Activated T-helper 2 cell treated with anti-CD3 and anti-CD28 coated beads, Interferon-gamma antibody, Interleukin-2, Interleukin-4, amounts not matched to agents 10 μg/mL and 5 μg/mL and 100 μg/mL, durations not matched to agents 14 hours and 24 hours and 36 hours (primary cell): ENCODE data around the gene GRID1. TPM values are rescaled to one million over a fixed set of nuclear protein-coding genes. Genes with fewer than 3 reads are reported as not detected.

Experiments
- DNase-seq: peaks from one replicate; pipeline ENCODE4 v3.0.0; 2021; ENCODE audit warnings: low spot score
- H3K27ac Mint-ChIP-seq: one replicate; pipeline ENCODE4 v1.8.0; 2021; ENCODE audit warnings: mixed read lengths
- H3K27me3 Mint-ChIP-seq: one replicate; pipeline ENCODE4 v1.8.0; 2021; ENCODE audit warnings: low read depth, mixed read lengths
- H3K36me3 Mint-ChIP-seq: one replicate; pipeline ENCODE4 v1.8.0; 2021; ENCODE audit warnings: low read depth, mixed read lengths
- H3K4me1 Mint-ChIP-seq: one replicate; pipeline ENCODE4 v1.8.0; 2021; ENCODE audit warnings: low read depth, mixed read lengths
- H3K4me3 Mint-ChIP-seq: one replicate; pipeline ENCODE4 v1.8.0; 2021; ENCODE audit warnings: low read depth, mild to moderate bottlenecking, moderate library complexity, mixed read lengths
- H3K9me3 Mint-ChIP-seq: one replicate; pipeline ENCODE4 v1.8.0; 2021; ENCODE audit warnings: mixed read lengths
- intact Hi-C: fragments of 100-400 bp; cut with micrococcal nuclease; formaldehyde crosslinking; loops from one replicate; pipeline ENCODE4 v1.15.1; 2023
- total RNA-seq: library from RNA; stranded (reverse); gene quantifications from 2 replicates; pipeline ENCODE4 v1.2.3, GENCODE V29; 2022

Gene GRID1
- total RNA-seq, 1 donor from 2014 or later = not detected

GRCh38 chr10:86315549-86315942 is 51.0 kb downstream of the GRID1 start:
- Mint-ChIP-seq H3K9me3 (no peaks in the 10 kb centered on the region), H3K4me3 (no peak overlapping the region), H3K27ac (no peak overlapping the region), H3K27me3 (no peaks in the 10 kb centered on the region), H3K4me1 (no peaks in the 10 kb centered on the region), H3K36me3 (no peaks in the 10 kb centered on the region)
- no peak for DNase-seq
- intact Hi-C loops = no loop called here

- Mint-ChIP-seq H3K27me3 (no peaks in the 10 kb centered on the region), H3K36me3 (no peaks in the 10 kb centered on the region), H3K4me3 (no peak overlapping the region), H3K27ac (no peak overlapping the region), H3K4me1 (no peaks in the 10 kb centered on the region), H3K9me3 (no peaks in the 10 kb centered on the region)
- intact Hi-C loops = no loop called here
- no peak for DNase-seq
Measured at GRCh38 chr10:86314616-86315548, 51.7 kb downstream of the GRID1 start.

- Mint-ChIP-seq H3K36me3 (no peaks in the 10 kb centered on the region), H3K27ac (no peak overlapping the region), H3K27me3 (no peaks in the 10 kb centered on the region), H3K9me3 (no peaks in the 10 kb centered on the region), H3K4me1 (no peaks in the 10 kb centered on the region), H3K4me3 (no peak overlapping the region)
- intact Hi-C loops = no loop called here
- DNase-seq = no peak
Measured at GRCh38 chr10:86313621-86314041, 53.0 kb downstream of the GRID1 start.

GRCh38 chr10:86312701-86313270 is 53.8 kb downstream of the GRID1 start:
- Mint-ChIP-seq H3K9me3 (no peaks in the 10 kb centered on the region), H3K27ac (no peak overlapping the region), H3K27me3 (no peaks in the 10 kb centered on the region), H3K4me1 (no peaks in the 10 kb centered on the region), H3K4me3 (no peak overlapping the region), H3K36me3 (no peaks in the 10 kb centered on the region)
- intact Hi-C loops = no loop called here
- DNase-seq = no peak

- intact Hi-C loops = no loop called here
- no peaks in the 10 kb centered on the region for H3K27me3 Mint-ChIP-seq
- H3K36me3 Mint-ChIP-seq = no peaks in the 10 kb centered on the region
- H3K27ac Mint-ChIP-seq = no peak overlapping the region
- no peak for DNase-seq
- no peaks in the 10 kb centered on the region for H3K4me1 Mint-ChIP-seq
- no peak overlapping the region for H3K4me3 Mint-ChIP-seq
- H3K9me3 Mint-ChIP-seq = no peaks in the 10 kb centered on the region
Measured at GRCh38 chr10:86311906-86312305, 54.7 kb downstream of the GRID1 start.

GRCh38 chr10:86311190-86311589 is 55.4 kb downstream of the GRID1 start:
- H3K4me1 Mint-ChIP-seq = no peaks in the 10 kb centered on the region
- no peak overlapping the region for H3K4me3 Mint-ChIP-seq
- no peak overlapping the region for H3K27ac Mint-ChIP-seq
- no peaks in the 10 kb centered on the region for H3K27me3 Mint-ChIP-seq
- H3K9me3 Mint-ChIP-seq = no peaks in the 10 kb centered on the region
- intact Hi-C loops = no loop called here
- no peaks in the 10 kb centered on the region for H3K36me3 Mint-ChIP-seq
- no peak for DNase-seq

GRCh38 chr10:86310702-86311101 is 55.9 kb downstream of the GRID1 start:
- intact Hi-C loops = no loop called here
- H3K9me3 Mint-ChIP-seq = no peaks in the 10 kb centered on the region
- H3K27me3 Mint-ChIP-seq = no peaks in the 10 kb centered on the region

GRCh38 chr10:86310291-86310690 is 56.3 kb downstream of the GRID1 start:
- H3K27me3 Mint-ChIP-seq = no peaks in the 10 kb centered on the region
- no peaks in the 10 kb centered on the region for H3K4me1 Mint-ChIP-seq
- intact Hi-C loops = no loop called here
- no peaks in the 10 kb centered on the region for H3K9me3 Mint-ChIP-seq
- DNase-seq = no peak
- H3K4me3 Mint-ChIP-seq = no peak overlapping the region
- H3K36me3 Mint-ChIP-seq = no peaks in the 10 kb centered on the region
- no peak overlapping the region for H3K27ac Mint-ChIP-seq

More at GRCh38 chr10:86310702-86311101, 55.9 kb downstream of the GRID1 start:
- Mint-ChIP-seq H3K36me3 (no peaks in the 10 kb centered on the region), H3K27ac (no peak overlapping the region), H3K4me1 (no peaks in the 10 kb centered on the region), H3K4me3 (no peak overlapping the region)
- DNase-seq = no peak

GRCh38 chr10:86308056-86308455 is 58.5 kb downstream of the GRID1 start:
- Mint-ChIP-seq H3K4me1 (no peaks in the 10 kb centered on the region), H3K27me3 (no peaks in the 10 kb centered on the region), H3K9me3 (no peaks in the 10 kb centered on the region), H3K27ac (no peak overlapping the region), H3K36me3 (no peaks in the 10 kb centered on the region), H3K4me3 (no peak overlapping the region)
- intact Hi-C loops = no loop called here
- DNase-seq = no peak

GRCh38 chr10:86306628-86307278 is 59.8 kb downstream of the GRID1 start:
- no peak overlapping the region for H3K27ac Mint-ChIP-seq
- intact Hi-C loops = no loop called here
- no peak for DNase-seq
- H3K4me3 Mint-ChIP-seq = no peak overlapping the region
- H3K27me3 Mint-ChIP-seq = no peaks in the 10 kb centered on the region
- H3K36me3 Mint-ChIP-seq = no peaks in the 10 kb centered on the region
- no peaks in the 10 kb centered on the region for H3K9me3 Mint-ChIP-seq
- H3K4me1 Mint-ChIP-seq = no peaks in the 10 kb centered on the region

GRCh38 chr10:86305521-86305920 is 61.1 kb downstream of the GRID1 start:
- intact Hi-C loops = no loop called here
- no peaks in the 10 kb centered on the region for H3K36me3 Mint-ChIP-seq
- no peaks in the 10 kb centered on the region for H3K4me1 Mint-ChIP-seq
- H3K9me3 Mint-ChIP-seq = no peaks in the 10 kb centered on the region
- H3K4me3 Mint-ChIP-seq = no peak overlapping the region
- H3K27me3 Mint-ChIP-seq = no peaks in the 10 kb centered on the region
- DNase-seq = no peak
- H3K27ac Mint-ChIP-seq = no peak overlapping the region

GRCh38 chr10:86304436-86304835 is 62.2 kb downstream of the GRID1 start:
- H3K4me3 Mint-ChIP-seq = no peak overlapping the region
- no peaks in the 10 kb centered on the region for H3K9me3 Mint-ChIP-seq
- intact Hi-C loops = no loop called here
- H3K36me3 Mint-ChIP-seq = no peaks in the 10 kb centered on the region
- H3K27ac Mint-ChIP-seq = no peak overlapping the region
- H3K4me1 Mint-ChIP-seq = no peaks in the 10 kb centered on the region
- no peaks in the 10 kb centered on the region for H3K27me3 Mint-ChIP-seq
- no peak for DNase-seq

GRCh38 chr10:86303626-86304025 is 63.0 kb downstream of the GRID1 start:
- H3K36me3 Mint-ChIP-seq = no peaks in the 10 kb centered on the region
- no peaks in the 10 kb centered on the region for H3K4me1 Mint-ChIP-seq
- H3K4me3 Mint-ChIP-seq = no peak overlapping the region
- no peak overlapping the region for H3K27ac Mint-ChIP-seq
- H3K27me3 Mint-ChIP-seq = no peaks in the 10 kb centered on the region
- no peaks in the 10 kb centered on the region for H3K9me3 Mint-ChIP-seq
- DNase-seq = no peak
- intact Hi-C loops = no loop called here
